GM12872 (cell line): ENCODE data around the gene CENPVL3.

Experiments
- CTCF ChIP-seq: IDR thresholded peaks from 3 replicates; pipeline ENCODE4 v1.5.1; 2011; ENCODE audit warnings: low read depth, mild to moderate bottlenecking, low read length, moderate library complexity; ENCODE audit not compliant: insufficient read depth

The CENPVL3 gene

GRCh38 chrX:51606446-51606845, 12.3 kb downstream of the CENPVL3 start:
- no peak for TF ChIP-seq CTCF

- TF ChIP-seq CTCF, result no peak
Observed at GRCh38 chrX:51598899-51599298, 19.8 kb downstream of the CENPVL3 start.

- TF ChIP-seq CTCF, result no peak
Observed at GRCh38 chrX:51571874-51572273, 46.8 kb downstream of the CENPVL3 start.

- TF ChIP-seq CTCF, result no peak
Observed at GRCh38 chrX:51569561-51569960, 49.2 kb downstream of the CENPVL3 start.

GRCh38 chrX:51568586-51568985, 50.1 kb downstream of the CENPVL3 start:
- no peak for TF ChIP-seq CTCF
